ENCODE results near the gene PLEKHA7.

DNA sequence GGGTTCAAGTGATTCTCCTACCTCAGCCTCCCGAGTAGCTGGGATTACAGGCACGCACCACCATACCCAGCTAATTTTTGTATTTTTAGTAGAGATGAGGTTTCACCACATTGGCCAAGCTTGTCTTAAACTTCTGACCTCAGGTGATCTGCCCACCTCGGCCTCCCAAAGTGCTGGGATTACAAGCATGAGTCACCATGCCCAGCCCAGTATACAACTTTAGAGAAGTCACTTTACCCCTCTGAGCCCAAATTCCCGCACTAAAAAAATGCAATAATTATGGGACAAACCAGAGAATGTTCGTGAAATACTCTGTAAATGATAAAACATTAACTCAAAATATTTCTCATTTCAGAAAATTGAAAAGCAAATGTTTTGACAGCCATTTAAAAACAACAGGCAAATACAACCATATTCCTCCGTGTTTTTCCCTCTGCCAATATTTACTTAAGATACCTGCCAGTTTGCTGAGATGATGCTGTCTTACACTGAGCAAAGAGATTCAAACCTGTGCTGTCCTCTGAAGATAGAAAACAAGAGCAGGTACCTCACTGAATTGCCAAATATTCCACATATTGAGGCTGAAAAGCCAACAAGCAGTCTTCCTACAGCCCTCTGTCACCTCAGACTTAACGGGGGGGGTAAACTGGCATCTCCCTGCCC is 9.6 kb downstream of the PLEKHA7 start:
- TF ChIP-seq, protein P1, sequence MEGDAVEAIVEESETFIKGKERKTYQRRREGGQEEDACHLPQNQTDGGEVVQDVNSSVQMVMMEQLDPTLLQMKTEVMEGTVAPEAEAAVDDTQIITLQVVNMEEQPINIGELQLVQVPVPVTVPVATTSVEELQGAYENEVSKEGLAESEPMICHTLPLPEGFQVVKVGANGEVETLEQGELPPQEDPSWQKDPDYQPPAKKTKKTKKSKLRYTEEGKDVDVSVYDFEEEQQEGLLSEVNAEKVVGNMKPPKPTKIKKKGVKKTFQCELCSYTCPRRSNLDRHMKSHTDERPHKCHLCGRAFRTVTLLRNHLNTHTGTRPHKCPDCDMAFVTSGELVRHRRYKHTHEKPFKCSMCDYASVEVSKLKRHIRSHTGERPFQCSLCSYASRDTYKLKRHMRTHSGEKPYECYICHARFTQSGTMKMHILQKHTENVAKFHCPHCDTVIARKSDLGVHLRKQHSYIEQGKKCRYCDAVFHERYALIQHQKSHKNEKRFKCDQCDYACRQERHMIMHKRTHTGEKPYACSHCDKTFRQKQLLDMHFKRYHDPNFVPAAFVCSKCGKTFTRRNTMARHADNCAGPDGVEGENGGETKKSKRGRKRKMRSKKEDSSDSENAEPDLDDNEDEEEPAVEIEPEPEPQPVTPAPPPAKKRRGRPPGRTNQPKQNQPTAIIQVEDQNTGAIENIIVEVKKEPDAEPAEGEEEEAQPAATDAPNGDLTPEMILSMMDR (IDR thresholded peaks at IDR 0.05; ENCODE audit: low read depth, low read length, poor library complexity, severe bottlenecking), result no peak
- TF ChIP-seq EZH2phosphoT487 (IDR thresholded peaks at IDR 0.05; ENCODE audit: borderline replicate concordance, low read length), result no peak

All from DOHH2 (cell line).